Left forelimb (tissue), 1 donor: ENCODE data around the gene KLHL21.

ENCODE experiments used
- DNase-seq: peaks from one replicate; pipeline ENCODE4 v3.0.0-alpha.2; 2018; ENCODE audit warnings: low spot score

Gene KLHL21

DNA sequence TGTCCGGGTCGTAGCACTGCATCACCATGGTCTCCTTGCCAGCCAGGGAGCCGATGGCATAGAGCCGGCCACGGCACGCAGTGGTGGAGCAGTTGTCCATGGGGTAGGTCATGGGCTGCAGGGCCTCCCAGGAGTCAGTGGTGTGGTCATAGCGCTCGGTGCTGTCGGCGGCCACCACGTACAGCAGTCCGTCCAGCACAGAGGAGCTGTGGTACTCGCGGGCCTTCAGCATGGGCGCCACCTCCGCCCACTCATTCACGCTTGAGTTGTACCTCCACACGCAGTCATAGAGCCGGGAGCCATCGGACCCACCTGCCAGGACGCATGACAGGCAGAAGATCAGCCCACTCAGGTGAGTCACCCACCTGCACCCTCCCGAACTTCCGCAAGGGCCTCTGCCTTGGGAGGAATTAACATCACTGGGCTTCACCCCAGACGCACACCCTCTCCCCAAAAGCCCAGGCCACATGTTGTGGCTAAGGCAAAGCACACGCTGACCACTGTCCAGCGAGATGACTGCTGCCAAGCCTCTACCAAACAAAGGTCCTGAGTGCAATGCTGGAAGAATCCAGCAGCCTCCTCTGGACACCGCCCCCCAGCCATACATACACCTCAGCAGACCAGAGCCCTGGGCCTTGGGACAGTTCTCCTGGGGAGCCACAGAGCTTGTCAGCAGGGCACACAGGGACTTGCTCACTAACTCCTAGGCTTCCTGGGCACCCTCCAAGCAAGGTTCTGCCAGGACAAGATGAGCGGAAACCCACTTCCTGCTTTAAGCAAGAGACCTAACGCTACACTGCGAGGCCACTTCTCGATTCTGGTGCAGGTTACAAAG is 3.3 kb downstream of the KLHL21 start:
- no peak for DNase-seq

DNA sequence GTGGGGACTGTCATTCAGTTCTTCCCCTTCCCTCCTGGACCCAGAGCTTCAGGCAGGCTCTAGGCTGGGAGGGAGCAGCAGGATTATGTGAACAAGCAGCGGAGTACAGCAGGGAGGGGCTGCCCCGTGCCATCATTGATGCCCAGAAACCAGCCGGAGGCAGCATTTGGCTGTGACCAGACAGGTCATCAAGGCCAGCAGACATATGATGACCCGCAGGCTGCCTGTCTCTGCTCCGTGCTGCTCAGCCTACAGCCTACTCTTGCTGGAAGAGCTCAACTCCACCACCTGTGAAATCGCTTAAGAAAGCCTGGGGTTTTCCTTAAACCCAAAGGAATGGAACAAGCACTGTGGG is 4.9 kb downstream of the KLHL21 start:
- DNase-seq: no peak

DNA sequence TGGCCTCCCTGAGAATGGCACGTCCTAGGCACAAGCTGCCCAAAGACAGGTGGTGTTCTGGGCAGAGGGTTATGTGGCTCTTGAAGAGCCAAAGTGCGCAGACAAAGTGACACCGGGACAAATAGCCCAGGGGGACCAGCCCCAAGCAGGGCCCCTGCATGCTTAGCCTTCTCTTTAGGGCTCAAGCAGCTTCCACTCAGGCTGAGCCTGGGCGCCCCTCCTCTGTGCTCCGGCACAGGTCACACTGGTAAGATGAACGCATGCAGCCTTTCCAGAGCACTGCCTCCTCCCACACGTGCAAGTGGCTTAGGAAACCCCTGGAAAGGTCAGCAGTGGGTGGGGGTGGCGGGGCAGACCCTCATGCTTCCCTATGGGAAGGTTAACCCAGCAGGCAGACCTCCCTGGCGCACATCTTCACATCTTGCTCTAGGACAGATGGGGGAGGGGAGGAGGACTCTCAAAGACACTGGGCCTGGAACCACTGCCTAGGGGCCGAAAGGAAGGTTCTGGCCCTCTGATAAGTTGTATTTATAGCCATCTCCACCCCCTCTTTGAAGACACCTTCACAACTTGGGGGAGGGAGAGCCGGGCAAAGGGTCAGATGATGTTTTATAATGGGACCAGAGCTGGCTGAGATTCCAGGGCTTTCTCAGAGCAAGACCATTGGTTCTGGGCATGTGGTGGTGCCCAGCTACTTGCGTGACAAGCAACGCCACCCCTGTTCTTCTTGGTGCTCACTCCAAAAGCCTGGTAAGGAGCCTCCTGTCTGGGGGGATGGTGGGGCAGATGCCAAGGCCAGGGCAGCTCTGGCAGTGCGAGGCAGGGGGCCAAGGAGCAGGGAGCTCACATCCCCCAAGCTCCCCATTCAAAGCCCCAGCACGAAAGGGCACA is 5.5 kb downstream of the KLHL21 start:
- no peak for DNase-seq

DNA sequence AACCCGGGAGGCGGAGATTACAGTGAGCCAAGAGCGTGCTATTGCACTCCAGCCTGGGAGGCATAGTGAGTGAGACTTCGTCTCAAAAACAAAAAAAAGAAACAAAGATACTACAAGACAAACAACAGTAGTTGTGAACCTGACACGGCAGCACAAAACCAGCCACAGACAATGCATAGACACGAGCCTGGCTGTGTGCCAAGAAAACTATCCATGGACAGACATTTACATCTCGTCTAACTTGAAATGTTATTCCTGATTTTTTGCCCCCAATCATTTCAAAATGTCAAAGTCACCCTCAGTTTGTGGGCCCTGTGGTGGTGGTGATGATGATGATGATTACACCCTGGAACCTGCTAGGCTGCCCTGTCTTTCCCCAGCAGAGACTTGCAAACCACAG is 6.3 kb downstream of the KLHL21 start:
- no peak for DNase-seq

DNA sequence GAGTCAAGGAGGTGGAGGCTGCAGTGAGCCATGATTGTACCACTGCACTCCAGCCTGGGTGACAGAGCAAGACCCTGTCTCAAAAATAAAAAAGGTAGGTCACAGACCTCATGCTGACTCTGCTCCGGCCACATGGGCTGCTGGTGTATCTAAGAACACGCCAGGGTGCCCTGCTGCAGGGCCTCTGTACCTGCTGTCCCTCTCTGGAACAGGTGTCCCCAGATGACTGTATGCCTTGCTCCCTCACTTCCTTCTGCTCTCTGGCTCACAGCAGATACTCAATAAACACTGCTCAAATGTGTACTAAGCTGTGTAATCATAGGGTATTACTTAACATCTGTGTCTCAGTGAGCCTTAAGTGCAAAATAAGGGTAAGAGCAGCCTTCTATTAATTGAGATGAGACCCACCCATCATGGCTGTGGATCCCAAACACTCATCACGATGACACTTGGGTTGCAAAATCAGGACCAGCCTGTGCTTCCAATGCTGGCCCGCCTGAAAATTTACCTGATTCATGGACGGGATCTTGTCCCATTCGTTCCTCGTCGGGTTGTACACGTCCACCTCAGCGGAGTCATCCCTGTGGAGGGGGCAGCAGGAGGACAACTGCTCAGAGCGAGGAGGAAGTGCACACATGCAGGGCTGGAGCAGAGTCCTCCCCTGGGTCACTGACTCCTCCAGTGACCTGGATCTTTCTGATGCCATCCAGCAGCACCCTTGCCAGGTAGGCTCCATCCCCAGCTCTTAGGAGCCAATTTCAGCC is 7.5 kb downstream of the KLHL21 start:
- DNase-seq: no peak

DNA sequence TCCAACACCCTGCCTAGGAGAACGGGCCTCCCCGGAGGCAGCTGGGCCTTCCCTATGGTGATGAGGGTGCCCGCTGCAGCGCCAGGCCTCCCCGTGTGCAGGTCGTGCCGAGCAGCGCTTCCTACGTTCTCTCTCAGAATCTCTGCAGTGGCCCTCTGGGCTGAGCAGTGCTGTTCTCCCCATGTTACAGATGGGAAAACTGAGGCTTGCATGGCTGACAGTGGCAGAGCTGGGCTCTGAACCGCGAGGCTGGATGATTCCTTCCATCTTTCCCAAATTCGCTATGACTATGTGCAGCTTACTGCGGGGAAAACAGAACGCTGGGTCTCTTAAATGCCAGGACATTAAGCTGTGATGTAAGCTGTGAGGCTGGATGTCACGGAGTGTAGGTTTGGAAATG is 8.9 kb downstream of the KLHL21 start:
- no peak for DNase-seq

DNA sequence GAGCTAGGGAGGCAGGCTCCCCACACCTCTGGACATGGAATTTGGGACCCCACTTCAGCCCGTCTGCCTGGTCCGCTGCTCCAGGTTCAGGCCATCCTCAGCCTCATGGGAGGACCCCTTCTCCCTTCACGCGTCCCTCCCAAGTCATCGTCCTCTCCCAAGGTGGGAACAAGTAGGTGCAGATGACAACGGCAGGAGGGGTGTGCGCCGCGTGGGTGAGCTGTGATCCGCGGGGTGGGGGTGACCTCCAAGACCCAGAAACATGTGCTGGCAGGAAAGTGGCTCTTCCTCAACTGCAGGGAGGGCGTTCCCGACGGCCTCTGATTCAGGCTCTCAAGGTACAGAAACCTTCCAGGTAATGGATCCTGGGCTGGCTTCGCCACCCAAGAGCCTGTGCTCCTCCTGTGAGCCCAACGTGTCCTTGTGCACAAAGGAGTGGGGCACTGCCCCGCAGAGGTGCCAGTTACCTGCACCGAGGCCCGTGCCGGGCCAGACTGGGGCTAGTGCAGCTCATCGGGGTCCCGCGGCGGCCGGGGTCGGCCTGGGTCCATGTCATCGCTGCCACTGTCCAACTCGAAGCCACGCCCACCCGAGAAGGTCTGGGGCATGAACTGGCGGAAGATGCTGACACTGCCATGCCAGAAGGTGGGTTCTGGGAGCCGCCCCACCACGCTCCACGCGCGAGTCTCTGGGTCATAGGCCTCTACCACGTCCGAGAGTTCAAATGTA is 9.6 kb downstream of the KLHL21 start:
- no peak for DNase-seq

DNA sequence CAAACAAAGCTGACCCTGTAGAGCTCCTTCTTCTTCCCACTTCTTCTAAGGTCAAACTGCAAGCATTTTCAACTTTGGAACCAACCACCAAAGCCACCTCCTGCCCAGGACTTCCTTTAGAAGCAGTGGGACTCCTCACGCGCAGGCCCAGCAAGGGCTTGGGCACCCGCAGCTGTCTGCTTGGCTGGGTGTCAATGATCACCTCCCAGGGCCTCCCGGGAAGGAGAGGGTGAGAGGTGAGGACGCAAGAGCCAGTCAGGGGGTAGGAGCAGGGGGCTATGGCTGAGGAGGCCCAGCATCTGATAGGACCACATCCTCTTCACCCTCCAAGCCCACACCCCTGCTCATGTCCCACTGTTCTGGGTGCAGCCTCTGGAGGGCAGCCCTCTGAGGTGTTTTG is 10.2 kb downstream of the KLHL21 start:
- no peak for DNase-seq

DNA sequence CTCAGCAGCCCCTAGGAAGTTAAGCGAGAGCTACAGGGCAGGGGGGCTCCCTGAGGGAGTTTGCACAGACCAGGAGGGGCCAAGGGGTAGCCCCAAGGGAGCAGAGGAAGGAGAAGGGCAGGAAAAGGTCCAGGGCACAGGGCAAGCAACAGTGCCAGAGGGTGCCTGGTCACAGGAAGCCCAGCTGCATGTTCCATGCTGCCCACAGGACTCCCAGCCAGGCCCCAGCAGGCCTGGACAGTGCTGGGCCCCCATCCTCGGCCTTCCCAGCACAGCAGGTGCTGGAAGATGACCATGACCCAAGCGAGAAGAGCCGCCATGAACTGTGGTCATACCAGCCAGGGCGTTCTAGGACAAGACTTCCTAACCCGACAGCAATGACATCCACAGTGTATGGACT is 11.0 kb downstream of the KLHL21 start:
- DNase-seq: no peak

DNA sequence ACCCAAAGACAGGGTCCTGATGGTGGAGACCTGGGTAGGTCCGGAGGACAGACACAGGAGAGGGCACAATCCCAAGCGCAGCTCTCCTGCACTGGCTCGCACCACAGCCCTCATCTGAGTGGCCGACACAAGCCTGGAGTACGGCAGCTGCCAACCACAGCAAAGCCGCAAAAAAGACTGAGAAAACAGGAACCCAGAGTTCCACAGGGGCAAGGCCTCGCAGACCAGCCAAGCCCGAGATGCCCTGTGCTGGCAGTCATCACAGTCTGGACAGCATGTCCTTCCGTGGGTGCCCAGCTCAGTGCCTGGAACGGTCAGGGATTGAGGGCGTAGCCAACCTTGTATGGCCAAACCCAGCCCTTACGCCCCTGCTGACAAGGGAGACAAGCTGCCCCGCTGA is 11.4 kb downstream of the KLHL21 start:
- no peak for DNase-seq

DNA sequence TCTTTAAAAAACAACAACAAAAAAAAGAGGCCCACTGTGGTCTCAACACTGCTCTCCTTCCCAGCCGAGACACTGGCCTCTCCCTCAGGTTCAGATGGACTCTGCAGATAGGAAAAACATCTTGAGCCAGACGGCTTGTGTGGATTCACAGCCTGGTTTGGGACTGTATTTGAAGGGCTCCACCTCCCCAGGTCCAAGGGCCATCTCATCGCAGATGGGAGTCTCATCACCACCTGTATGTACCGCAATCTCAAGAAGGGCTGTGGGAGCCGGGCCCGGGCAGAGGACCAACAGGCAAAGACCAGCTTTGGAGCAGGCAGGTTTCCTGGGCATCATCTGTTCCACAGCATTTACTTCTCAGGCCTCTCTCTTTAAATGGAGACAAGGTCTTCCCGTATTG is 12.6 kb downstream of the KLHL21 start:
- DNase-seq: no peak

DNA sequence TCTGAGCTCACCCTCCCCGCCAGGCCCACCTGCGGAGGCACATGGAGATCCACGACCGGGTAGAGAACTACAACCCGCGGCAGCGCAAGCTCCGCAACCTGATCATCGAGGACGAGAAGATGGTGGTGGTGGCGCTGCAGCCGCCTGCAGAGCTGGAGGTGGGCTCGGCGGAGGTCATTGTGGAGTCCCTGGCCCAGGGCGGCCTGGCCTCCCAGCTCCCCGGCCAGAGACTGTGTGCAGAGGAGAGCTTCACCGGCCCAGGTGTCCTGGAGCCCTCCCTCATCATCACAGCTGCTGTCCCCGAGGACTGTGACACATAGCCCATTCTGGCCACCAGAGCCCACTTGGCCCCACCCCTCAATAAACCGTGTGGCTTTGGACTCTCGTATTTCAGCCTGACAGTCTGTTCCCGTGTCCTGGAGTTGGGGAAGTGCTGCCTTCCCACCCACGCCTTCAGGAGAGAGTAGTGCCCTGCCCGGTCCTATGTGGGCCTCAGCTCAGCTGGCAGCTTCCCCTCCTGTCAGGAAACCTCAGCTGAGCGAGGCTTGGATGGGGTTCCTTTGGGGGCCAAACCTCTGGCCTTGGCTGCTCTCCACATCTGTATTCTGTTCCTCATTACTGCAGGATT is 13.7 kb downstream of the KLHL21 start:
- no peak for DNase-seq

DNA sequence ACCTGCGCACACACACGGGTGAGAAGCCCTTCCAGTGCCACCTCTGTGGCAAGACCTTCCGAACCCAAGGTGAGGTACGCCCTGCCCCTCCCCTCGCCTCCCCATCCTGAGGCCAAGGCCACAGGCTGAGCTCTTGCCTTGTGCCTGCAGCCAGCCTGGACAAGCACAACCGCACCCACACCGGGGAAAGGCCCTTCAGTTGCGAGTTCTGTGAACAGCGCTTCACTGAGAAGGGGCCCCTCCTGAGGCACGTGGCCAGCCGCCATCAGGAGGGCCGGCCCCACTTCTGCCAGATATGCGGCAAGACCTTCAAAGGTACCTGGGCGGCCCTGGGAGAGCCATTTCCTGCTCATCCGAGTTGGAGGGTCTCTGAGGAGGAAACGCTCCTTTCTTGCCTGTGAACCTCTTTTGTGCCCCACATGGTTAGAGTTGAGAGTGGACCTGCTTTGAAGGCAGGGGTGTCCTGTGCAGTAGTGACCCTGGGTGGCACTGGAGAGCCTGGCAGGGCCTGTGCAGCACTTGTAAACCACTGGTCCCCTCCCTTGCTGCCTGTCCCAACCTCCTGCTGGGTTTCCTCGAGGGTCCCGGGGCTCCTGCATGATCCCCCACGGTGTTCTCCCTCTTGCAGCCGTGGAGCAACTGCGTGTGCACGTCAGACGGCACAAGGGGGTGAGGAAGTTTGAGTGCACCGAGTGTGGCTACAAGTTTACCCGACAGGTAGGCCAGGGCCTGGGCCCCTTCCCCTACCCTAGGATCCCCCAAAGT is 14.4 kb downstream of the KLHL21 start:
- DNase-seq: no peak

DNA sequence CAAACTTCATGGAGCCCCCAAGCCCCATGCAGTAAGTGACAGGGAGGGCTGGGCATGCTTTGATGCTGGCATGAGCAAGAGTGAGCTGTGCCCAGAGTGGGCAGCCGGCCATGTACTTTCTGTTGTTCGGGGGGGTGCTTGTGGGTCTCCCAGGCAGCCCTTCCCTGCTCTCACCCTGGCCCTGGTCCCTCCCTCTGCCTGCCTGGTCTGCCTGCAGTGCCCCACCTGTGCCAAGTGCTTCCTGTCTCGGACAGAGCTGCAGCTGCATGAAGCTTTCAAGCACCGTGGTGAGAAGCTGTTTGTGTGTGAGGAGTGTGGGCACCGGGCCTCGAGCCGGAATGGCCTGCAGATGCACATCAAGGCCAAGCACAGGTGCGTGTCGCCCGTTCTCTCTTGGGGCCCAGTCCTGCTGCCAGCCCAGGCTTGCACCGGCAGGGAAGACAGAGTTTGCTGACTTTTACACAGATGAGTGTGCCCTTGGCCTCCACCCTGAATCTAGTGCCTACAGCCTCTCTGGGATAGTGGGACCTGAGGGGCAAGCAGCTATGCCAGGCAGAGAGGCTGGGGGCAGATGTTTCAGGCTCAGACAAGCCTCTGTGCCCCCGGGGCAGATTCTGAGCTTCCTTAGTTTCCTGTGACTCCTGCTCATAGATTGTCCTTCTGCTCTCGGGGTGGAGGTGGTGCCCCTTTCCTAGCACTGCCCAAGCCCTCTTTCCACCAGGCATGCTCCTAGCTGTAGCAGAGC is 15.2 kb downstream of the KLHL21 start:
- DNase-seq: no peak

DNA sequence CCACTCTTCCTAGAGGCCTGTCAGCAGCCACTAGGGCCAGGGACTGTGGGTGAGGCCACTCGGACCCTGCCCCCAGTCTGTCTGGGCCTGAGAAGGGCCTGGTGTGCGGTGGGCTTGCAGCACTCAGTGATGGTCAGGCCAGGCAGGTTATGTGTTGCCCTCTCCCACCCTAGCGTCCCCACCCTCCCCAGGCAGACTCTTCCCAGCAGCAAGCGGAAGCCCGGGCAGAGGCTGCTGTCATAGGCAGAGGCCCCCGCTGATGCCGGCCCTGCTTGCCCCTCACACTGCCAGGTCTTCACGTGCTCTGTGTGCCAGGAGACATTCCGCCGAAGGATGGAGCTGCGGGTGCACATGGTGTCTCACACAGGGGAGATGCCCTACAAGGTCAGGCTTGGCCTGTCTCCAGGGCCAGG is 16.3 kb downstream of the KLHL21 start:
- DNase-seq: no peak

DNA sequence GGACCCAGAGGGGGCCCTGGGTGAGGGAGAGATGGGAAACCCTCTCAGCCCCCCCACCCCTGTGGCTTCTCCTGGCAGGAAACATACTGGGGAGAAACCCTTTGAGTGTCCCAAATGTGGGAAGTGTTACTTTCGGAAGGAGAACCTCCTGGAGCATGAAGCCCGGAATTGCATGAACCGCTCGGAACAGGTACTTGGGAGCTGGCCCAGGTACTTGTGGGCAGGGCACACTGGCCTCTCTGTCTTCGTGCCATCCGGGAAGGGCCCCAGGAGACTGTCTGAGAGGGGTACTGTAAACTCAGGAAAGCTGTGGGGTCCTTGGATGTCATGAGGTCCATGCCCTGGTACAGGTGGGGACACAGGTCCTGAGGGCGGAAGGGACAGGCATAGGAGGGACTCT is 16.8 kb downstream of the KLHL21 start:
- no peak for DNase-seq

DNA sequence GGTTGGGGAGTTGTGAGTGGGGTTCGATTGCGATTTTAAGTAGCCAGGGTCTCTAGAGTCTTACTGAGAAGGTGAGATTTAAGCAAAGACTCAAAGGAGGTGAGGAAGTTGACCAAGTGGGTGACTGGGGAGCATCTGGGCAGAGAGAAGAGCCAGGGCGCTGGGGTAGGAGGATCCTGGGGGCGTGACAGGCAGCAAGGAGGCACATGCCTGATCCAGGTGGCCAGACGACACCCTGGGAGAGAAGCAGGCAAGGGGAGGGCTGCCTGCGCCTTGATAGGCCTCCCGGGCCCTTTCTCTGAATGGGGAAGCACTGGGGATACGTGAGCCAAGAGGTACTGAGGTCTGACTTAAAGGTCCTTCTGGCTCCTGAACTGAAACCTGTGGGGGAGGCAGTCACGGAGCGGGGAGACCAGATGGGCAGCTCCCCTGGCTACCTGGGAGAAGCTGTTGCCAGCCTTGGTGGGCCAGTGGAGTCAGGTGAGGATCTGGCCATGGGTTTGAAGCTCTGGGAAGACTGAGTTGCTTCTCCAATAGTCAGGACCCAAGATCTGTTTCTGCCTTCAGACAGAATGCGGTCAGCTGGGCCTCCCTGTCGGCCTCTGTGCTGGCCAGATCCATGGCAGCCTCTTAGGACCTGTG is 17.5 kb downstream of the KLHL21 start:
- no peak for DNase-seq

DNA sequence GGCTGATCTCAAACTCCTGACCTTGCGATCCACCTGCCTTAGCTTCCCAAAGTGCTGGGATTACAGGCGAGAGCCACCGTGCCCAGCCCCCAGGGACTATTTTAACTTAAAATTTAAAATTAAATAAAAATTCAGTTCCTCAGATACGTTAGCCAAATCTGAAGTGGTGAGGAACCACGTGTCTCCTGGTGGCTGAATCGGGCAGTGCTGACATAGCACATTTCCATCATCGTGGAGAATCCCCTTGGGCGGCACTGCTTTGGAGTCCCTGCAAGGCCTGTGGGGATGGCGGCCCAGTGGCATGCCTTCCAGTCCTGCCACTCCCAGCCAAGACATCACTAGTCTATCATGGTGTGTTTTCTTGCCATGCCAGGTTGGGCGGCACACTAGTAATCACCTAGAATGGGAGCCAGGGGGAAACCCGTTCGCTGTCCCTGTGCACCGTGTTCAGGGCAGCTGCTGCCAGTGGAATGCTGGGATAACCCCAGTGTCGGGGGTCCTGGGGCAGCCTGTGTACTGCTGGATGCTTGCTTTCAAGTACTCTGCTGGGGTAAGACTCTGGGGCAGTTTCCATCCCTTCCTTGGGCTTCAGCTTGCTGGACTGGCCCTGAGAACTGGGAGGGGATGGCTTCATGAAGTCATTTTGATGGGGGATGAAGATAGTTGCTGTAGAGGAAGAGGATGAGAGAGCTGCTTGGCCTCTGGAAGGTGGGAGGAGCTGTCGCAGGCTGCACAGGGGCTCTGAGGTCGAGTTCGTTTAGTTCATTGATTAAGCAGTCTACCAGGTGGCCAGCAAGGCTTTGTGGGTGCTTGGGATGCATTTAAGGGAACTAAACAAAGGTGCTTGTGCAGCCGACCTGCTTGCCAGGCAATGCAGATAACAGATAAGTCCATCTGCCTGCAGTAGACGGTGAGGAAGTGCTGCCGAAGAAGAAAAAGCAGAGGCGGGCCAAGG is 18.3 kb downstream of the KLHL21 start:
- no peak for DNase-seq
